GM18502 (cell line): ENCODE data around the gene DLST.

Experiments used
- ATAC-seq: cut with Tn5 transposase; IDR thresholded peaks from one replicate; pipeline ENCODE4 v1.9.1; 2021; ENCODE audit warnings: mild to moderate bottlenecking; ENCODE audit not compliant: unreplicated experiment, poor library complexity

Gene DLST

DNA sequence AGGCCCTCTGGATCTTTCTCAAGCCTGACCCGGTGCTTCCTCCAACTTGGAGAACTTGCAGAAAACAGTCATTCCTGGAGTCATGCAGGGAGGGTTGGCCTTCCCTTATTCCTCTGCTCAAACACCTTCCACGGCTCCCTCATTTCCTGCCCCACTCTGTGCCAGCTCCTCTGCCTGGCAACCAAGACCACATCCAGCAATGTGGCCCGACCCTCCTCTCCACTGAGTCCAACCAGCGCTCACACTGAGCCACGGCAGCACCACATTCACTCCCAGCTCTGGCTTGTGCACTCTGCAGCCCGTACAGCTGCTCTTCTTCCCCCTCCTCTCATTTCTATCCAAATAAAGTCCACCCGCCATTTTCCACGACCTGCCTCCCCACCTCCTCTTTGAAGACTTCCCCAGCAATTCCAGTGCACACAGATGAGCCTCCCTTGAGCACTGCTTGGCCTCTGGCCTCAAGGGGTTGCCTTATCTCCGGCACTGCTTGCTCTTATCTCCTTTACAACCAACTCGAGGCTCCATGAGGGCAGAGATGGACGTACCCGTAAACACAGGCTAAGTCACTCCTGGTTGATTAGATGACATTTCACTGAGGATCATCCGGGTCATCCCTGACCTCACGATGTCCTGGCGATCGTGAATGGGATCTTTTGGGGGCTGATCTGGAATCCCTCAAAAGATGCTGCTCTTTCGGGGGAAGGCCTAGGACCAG, 68.3 kb downstream of the DLST start:
- ATAC-seq: no peak

DNA sequence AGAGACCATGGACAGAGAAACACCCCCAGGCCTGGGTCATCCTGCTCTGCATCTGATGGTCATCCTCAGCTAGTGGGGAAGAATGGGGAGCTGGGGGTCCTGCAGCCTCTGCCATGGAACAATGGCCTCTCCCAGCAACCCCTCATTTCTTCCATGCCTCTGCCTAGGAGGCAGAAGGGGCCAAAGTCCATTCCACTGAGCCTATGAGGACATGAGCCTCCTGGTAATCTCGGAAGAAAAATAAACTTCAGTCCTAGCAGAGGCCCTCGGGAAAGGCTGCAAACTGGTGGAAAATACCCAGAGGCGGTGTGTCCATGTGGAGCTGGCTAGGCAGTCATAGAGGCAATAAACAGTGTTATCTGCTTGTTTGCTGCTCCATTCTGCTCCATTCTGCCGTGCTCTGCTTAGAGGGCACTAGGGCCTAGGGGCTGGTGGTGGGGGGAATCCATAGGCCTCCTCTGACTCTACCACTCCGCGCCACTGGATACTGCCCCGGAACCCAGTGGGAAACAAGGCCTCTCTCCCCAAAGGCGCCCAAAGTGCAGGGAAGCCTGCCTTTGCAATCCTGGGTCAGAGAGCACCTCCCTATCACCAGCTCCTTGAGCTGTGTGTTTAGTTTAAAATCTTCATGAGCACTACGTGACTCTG, 69.2 kb downstream of the DLST start:
- ATAC-seq: no peak

DNA sequence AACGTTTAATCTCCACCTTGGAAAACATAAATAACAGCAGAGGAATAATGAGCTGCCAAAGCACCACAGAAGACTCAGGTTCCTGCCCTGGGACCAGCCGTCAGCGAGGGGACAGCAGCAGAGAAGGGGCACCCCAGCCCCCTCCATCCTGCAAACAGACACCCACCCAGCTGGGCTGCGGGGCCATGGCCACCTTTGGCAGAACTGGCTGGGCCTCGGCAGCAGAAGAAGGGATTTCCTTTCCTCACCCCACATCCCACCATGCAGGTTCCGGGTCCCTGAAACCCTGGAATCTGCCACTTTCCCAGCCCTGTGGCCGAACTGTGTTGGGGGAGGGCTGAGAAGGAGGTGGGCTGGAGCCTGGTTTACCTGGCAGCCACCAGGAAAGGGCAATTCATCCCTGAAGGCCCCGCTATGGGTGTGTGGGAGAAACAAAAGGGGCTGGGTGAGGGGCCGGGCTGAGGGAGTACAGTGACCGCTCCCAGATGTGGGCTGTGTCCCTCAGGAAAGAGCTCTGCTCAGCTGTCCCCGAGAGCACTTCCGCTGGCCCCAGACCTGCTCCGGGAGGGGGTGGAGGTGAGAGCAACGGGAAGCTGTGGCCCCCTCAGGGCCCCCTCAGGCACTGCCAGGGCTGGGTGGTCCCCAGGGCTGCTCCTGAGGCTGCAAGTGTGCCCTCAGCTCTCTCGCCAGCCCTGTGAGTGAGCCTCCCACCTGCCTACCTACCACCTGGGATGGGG, 69.9 kb downstream of the DLST start:
- no peak for ATAC-seq

DNA sequence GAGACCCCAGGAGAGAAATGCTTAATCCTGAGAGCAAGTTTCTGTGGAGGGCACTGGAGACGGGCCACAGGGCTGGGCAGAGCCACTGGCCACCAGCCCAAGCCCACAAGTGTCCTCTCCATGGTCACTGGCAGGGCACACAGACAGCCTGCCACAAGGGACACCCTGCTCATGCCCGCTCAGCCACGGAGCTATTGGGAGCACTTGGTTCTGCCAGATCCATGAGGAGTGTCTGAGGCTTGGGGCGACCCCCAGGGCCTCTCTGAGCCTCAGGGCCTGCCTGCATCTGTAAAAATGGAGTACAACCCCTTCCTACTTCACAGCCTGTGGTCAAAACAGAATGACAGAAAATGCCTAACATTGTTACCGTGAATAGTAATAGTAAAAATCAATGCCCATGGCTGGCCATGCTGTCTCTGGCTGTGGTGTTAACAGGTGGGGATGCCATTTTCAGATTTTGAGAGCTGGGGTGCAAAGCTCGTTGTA, 70.5 kb downstream of the DLST start:
- ATAC-seq: no peak

DNA sequence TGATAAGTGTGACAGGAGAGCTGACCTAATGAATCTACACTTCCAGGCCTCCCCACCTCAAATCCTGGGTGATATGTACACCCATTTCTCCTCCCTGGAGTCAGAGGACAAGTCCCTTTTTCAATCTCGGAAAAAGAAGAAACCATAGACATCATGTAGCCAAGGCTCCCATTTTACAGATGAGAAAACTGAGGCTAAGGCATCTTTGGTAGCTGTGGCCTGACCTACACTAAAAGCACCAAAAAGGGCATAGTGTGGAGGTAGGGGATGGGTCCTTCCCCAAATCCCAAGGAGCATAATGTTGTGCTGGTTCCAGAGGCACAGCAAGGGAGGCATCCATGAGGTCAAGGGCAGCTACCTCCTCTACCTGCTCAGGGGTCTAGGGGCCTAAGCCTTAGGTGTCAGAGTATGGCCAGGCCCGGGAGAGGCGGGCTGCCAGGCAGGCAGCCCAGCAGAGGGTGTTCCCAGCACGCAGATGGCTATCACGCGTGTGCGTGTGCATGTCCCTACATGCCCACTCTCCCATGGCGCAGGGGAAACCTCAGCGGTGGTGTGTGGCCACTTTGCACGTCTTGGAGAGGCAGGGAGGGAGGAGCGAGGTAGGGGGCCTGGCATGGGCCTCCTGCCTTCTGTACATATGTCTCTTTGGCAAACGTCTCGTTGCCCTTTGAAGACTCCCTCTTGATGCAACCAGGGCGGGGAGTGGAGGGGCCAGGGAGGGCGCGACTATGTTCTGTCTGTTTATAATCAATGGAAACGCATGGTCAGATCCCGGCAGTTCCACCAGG, 71.2 kb downstream of the DLST start:
- no peak for ATAC-seq
